Left ventricle myocardium inferior (tissue), 1 donor: Measurements from ENCODE around the gene GNAQ. TPM values are rescaled to one million over a fixed set of nuclear protein-coding genes. Genes with fewer than 3 reads are reported as not detected.

Experiments used
- DNase-seq: peaks from one replicate; pipeline ENCODE4 v3.0.0-alpha.2; 2020
- H3K27ac ChIP-seq: fragments of 200-600 bp; replicated peaks from 2 replicates; pipeline ENCODE4 v1.8.0; 2021
- H3K27me3 ChIP-seq: fragments of 200-600 bp; 2 replicates; pipeline ENCODE4 v1.8.0; 2021; ENCODE audit warnings: low read depth
- H3K36me3 ChIP-seq: fragments of 200-600 bp; 2 replicates; pipeline ENCODE4 v1.8.0; 2021
- H3K4me1 ChIP-seq: fragments of 200-600 bp; 2 replicates; pipeline ENCODE4 v1.8.0; 2021
- H3K4me3 ChIP-seq: fragments of 200-600 bp; 2 replicates; pipeline ENCODE4 v1.8.0; 2021; ENCODE audit warnings: mild to moderate bottlenecking, moderate library complexity
- H3K9me3 ChIP-seq: fragments of 200-600 bp; replicated peaks from 2 replicates; pipeline ENCODE4 v1.8.0; 2021
- CTCF ChIP-seq: fragments of 200-600 bp; IDR thresholded peaks from 2 replicates; pipeline ENCODE4 v1.8.0; 2021; ENCODE audit warnings: antibody characterized with exemption, mild to moderate bottlenecking, borderline replicate concordance
- intact Hi-C: fragments of 100-400 bp; cut with micrococcal nuclease; formaldehyde crosslinking; loops from one replicate; pipeline ENCODE4 v1.11.0; 2022
- total RNA-seq: library from RNA; stranded (reverse); fragmentation: NEBNext Ultra II Directional; extraction: Animal tissue kit (Norgen Biotek cat#: 25700); gene quantifications from one replicate; pipeline ENCODE4 v1.2.1, GENCODE V29; 2021
- donor health status: DM: no; HTN: yes; CAD: no; lungs with severe emphysema.

The GNAQ gene
- total RNA-seq, 1 donor from 2014 or later = 15.2 TPM

- intact Hi-C loops = no loop called here
- Histone ChIP-seq H3K27ac (no peak overlapping the region), H3K4me1 (peaks cover 32% of the 10 kb centered on the region), H3K4me3 (no peak overlapping the region), H3K27me3 (no peaks in the 10 kb centered on the region), H3K9me3 (no peaks in the 10 kb centered on the region), H3K36me3 (no peaks in the 10 kb centered on the region)
- TF ChIP-seq CTCF = no peak
- no peak for DNase-seq
Measured at GRCh38 chr9:77908293-77908692, 123.3 kb downstream of the GNAQ start.

GRCh38 chr9:77907585-77907984 lies 124.0 kb downstream of the GNAQ start:
- Histone ChIP-seq H3K9me3 (no peaks in the 10 kb centered on the region), H3K27ac (no peak overlapping the region), H3K36me3 (no peaks in the 10 kb centered on the region), H3K27me3 (no peaks in the 10 kb centered on the region), H3K4me3 (no peak overlapping the region), H3K4me1 (peaks cover 32% of the 10 kb centered on the region)
- TF ChIP-seq CTCF = no peak
- no peak for DNase-seq
- intact Hi-C loops = no loop called here

GRCh38 chr9:77906991-77907390 lies 124.6 kb downstream of the GNAQ start:
- Histone ChIP-seq H3K9me3 (no peaks in the 10 kb centered on the region), H3K4me1 (peaks cover 32% of the 10 kb centered on the region), H3K27me3 (no peaks in the 10 kb centered on the region), H3K27ac (no peak overlapping the region), H3K4me3 (no peak overlapping the region), H3K36me3 (no peaks in the 10 kb centered on the region)
- no peak for TF ChIP-seq CTCF
- intact Hi-C loops = no loop called here
- DNase-seq = no peak

- TF ChIP-seq CTCF = no peak
- intact Hi-C loops = no loop called here
- DNase-seq = no peak
- Histone ChIP-seq H3K27me3 (no peaks in the 10 kb centered on the region), H3K9me3 (no peaks in the 10 kb centered on the region), H3K36me3 (no peaks in the 10 kb centered on the region), H3K4me3 (no peak overlapping the region), H3K4me1 (peaks cover 9% of the 10 kb centered on the region), H3K27ac (no peak overlapping the region)
Measured at GRCh38 chr9:77903666-77904285, 127.8 kb downstream of the GNAQ start.

GRCh38 chr9:77901771-77902170 lies 129.8 kb downstream of the GNAQ start:
- intact Hi-C loops = no loop called here
- no peak overlapping the region for H3K4me3 ChIP-seq
- no peaks in the 10 kb centered on the region for H3K36me3 ChIP-seq
- H3K27ac ChIP-seq = no peak overlapping the region
- peaks cover 17% of the 10 kb centered on the region for H3K4me1 ChIP-seq
- H3K27me3 ChIP-seq = no peaks in the 10 kb centered on the region
- no peak for TF ChIP-seq CTCF
- DNase-seq = no peak
- H3K9me3 ChIP-seq = no peaks in the 10 kb centered on the region
